NCI-H526 treated with DMSO at 0.1 percent for 48 hours (cell line): ENCODE measurements around the gene CACNA1B.
"Not testable (repeated sequence)": the region's sequence is repeated elsewhere in the genome, so short reads cannot be mapped to it uniquely, and the experiment has no call there.

ENCODE experiments used
- DNase-seq: peaks from one replicate; lab custom pipeline; 2025; lab: John Stamatoyannopoulos, UW

CACNA1B gene

DNA sequence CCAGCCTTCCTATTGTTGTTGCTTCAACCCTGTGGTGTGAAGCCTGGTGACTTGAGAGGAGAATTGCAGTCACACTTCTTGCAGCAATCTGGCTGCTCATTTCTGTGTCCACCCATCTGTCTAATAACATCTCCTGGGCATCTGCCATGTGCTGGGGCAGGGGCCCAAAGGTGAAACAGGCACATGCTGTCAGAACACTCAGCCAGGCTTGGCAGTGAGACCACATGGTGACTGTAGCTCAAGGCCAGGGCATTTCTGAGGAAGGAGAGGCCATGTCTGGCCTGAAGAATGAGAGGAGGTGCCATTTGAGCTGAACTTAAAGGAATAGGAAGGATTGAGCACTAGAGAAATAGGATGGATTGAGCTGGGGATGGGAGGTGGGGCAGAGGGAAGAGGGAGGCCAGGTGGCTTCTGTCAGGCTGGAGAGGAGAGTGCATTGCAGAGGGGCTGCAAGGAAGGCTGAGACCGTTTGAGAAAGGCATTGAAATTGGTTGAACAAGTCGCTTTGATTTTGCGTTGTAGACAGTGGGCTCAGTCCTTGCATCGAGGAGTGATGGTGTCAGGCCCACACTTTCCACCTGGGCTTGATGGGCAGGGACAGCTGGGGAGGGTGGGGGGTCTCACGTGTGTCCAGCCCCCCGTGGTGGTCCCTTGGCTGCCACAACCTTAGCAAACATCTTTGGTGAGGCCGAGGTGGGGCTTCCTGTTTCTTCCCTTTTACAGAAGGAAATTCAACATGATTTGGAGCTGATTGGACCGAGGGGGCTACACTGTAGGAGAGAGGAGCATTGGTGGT, 222.4 kb downstream of the CACNA1B start:
- no peak for DNase-seq

- no peak for DNase-seq
Measured at GRCh38 chr9:138100711-138101350, 223.2 kb downstream of the CACNA1B start.

- no peak for DNase-seq
Measured at GRCh38 chr9:138101444-138102234, 224.1 kb downstream of the CACNA1B start.

DNA sequence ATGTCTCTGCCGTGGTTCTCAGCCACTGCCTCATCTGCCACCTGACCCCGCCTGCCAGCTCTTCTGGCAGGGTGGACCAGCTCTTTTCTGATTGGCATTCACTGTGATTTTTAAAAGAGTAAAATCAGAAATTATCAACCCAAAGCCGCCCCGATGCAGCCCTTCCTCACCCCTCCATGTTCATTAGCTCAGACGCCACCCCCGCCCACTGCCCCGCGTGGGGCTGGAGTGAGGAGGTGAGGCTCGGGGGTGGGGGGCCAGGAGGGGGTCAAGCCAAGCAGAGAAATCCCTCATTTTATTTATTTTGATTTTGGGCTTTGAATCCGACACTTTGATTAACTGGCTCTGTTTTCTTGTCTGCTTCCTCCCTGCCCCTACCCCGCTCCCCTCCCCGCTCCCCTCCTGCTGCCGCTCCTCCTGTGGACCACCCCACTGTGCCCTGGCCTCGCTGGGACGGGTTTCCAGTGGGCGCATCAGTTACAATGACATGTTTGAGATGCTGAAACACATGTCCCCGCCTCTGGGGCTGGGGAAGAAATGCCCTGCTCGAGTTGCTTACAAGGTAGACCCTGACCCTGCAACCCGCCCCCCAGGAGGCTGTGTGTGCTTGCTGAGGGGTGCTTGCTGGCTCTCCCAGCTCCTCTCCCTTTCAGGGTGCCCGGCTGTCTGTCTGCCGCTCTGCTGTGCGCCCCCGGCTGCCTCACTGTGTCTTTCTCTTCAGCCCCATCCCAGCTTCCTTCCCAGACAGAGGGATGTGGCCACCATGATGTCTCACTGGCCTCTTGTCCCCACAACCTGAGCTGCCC, 224.9 kb downstream of the CACNA1B start:
- no peak for DNase-seq

- no peak for DNase-seq
Measured at GRCh38 chr9:138103111-138103848, 225.7 kb downstream of the CACNA1B start.

GRCh38 chr9:138103849-138104206, 226.2 kb downstream of the CACNA1B start:
- DNase-seq, result no peak

GRCh38 chr9:138104251-138105122, 226.9 kb downstream of the CACNA1B start:
- no peak for DNase-seq

GRCh38 chr9:138105123-138105415, 227.5 kb downstream of the CACNA1B start:
- DNase-seq, result no peak

- DNase-seq, result no peak
Measured at GRCh38 chr9:138105561-138106505, 228.3 kb downstream of the CACNA1B start.

- not testable (repeated sequence) for DNase-seq
Measured at GRCh38 chr9:138107039-138107438, 229.5 kb downstream of the CACNA1B start.

- DNase-seq, result no peak
Measured at GRCh38 chr9:138111607-138112006, 234.0 kb downstream of the CACNA1B start.

- DNase-seq, result no peak
Measured at GRCh38 chr9:138112090-138112748, 234.6 kb downstream of the CACNA1B start.

- DNase-seq, result no peak
Measured at GRCh38 chr9:138112791-138113600, 235.4 kb downstream of the CACNA1B start.

- DNase-seq, result not testable (repeated sequence)
Measured at GRCh38 chr9:138113701-138114325, 236.2 kb downstream of the CACNA1B start.

DNA sequence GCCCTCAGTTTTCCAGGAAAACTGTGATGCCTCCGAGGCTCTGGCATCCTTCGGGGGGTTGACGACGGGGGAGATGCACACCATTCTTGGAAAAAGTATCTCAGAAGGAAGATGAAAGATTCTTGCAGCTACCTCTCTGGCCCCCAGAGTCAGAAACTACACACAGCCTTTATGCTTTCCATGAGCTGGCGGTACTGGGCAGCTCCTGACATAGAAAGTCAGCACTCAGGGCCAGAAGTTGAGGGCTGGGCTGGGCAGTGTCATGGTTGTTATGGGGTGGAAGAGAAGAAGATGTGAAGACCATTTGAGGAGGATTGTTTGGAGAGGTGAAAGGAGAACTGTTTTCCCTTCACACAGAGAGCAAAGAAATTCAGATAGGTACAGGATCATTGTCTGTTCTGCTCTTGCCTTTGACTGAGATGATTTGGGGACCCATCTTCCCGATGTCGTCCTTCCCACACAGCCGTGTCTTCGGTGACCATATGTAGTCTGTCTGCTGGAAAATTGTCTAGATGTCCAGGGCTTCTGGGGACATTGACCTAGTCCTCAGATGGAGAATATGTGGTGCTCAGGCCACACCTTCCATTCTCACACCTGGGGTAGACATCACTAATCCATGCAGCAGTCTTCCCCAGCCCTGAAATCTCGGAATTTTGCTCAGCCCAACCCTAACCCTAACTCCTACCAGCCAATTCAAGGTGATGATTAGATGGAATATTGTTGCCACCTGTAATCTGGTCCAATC, 237.1 kb downstream of the CACNA1B start:
- DNase-seq, result no peak

GRCh38 chr9:138115506-138115905, 237.9 kb downstream of the CACNA1B start:
- DNase-seq, result no peak

DNA sequence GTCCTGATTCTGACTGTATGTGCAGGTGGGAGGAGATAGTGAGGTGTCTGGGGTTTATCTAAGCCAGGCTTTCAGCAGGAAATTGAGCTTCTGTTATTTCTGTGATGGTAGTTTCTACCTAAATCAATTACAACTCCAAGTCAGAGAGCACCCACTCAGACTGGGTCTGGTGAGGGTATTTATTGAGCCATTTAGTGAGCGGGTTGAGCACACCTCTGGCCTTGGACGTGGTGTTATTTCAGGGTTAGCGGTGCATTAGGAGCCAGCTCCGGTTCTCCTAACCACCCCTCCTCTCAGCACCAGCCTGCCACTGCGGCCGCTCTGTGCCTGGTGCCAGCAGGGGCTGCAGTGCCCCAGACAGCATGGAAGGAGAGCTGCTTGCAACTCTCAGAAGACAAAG, 238.9 kb downstream of the CACNA1B start:
- no peak for DNase-seq
